Measurements from ENCODE around the gene VAPA. TPM values are rescaled to one million over a fixed set of nuclear protein-coding genes. Genes with fewer than 3 reads are reported as not detected.
"Not testable (repeated sequence)": the region's sequence is repeated elsewhere in the genome, so short reads cannot be mapped to it uniquely, and the experiment has no call there.

VAPA gene
- total RNA-seq, 6 experiments from 2014 or later, result 184 to 237 (median 206) TPM

DNA sequence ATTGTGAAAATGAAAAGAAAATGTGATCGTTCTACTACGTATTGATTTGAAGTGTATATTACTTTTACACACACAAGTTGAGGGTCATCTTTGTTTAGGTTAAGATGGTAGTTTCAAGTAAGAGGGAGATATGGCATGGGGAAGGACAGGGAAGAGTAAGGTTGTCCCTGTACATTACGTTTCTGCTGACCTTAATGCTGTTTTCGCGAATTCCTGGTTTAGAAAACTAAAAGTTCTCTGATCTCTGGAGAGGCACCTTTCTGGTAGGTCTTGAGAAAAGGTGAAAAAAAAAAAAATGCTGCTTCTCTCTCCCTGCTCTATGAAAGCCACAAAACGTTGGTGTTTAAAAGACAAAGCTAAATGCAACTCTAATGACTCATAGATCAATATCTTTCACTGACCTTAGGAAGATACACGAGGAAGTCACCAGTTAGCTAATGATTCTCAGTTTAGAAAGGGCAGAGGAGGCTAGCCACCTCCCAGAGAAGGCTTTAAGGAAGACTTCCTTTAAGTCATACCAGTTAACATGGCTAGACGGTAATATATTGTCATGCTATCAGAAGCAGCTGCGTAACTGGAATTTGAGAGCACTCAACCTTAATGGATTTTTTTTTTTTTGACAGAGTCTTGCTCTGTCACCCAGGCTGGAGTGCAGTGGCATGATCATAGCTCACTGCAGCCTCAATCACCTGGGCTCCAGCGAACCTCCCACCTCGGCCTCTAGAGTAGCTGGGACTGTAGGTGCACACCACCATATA lies 14.8 kb upstream of the VAPA start:
- Mint-ChIP-seq H3K36me3 (ENCODE audit: low read depth) (no peaks in the 10 kb centered on the region), H3K4me1 (ENCODE audit: low read depth) (peaks cover 41% of the 10 kb centered on the region), H3K27ac (peak overlapping the region; percentile 61), H3K27me3 (ENCODE audit: insufficient read depth) (no peaks in the 10 kb centered on the region; the same call in 1 of the 2 replicates), H3K9me3 (no peaks in the 10 kb centered on the region), H3K4me3 (peak overlapping the region; percentile 16)
- DNase-seq, result peak; percentile 85
- TF ChIP-seq, protein P1, sequence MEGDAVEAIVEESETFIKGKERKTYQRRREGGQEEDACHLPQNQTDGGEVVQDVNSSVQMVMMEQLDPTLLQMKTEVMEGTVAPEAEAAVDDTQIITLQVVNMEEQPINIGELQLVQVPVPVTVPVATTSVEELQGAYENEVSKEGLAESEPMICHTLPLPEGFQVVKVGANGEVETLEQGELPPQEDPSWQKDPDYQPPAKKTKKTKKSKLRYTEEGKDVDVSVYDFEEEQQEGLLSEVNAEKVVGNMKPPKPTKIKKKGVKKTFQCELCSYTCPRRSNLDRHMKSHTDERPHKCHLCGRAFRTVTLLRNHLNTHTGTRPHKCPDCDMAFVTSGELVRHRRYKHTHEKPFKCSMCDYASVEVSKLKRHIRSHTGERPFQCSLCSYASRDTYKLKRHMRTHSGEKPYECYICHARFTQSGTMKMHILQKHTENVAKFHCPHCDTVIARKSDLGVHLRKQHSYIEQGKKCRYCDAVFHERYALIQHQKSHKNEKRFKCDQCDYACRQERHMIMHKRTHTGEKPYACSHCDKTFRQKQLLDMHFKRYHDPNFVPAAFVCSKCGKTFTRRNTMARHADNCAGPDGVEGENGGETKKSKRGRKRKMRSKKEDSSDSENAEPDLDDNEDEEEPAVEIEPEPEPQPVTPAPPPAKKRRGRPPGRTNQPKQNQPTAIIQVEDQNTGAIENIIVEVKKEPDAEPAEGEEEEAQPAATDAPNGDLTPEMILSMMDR (IDR thresholded peaks at IDR 0.05), result no peak

GRCh38 chr18:9899550-9899930 lies 14.3 kb upstream of the VAPA start:
- not testable (repeated sequence) for H3K4me3 Mint-ChIP-seq; H3K27me3 Mint-ChIP-seq (ENCODE audit: insufficient read depth); DNase-seq; H3K36me3 Mint-ChIP-seq (ENCODE audit: low read depth); H3K9me3 Mint-ChIP-seq
- H3K27ac Mint-ChIP-seq, result peak overlapping the region; percentile 61
- H3K4me1 Mint-ChIP-seq (ENCODE audit: low read depth), result peaks cover 41% of the 10 kb centered on the region

DNA sequence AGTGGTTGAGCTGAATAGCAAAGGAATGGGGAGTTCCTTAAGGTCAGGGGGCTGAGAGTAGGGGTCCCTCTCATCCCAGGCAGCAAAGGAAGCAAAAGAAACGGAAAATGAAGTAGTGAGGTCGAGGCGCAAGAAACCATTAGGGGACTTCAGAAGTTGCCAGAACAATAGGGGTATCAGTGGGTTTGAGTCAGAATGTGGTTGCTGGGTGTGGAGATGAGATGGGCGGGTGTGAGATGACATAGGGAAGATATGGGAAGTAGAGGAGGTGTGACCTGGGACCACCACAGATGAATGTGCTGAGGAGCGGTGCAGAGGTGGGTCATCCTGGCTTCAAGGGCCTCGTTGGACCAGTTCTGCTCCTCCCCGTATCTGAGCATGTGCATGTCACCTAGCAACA lies 13.1 kb upstream of the VAPA start:
- Mint-ChIP-seq H3K27me3 (ENCODE audit: insufficient read depth) (no peaks in the 10 kb centered on the region; the same call in 1 of the 2 replicates), H3K4me3 (no peak overlapping the region), H3K27ac (no peak overlapping the region), H3K36me3 (ENCODE audit: low read depth) (no peaks in the 10 kb centered on the region), H3K9me3 (no peaks in the 10 kb centered on the region), H3K4me1 (ENCODE audit: low read depth) (peaks cover 33% of the 10 kb centered on the region)
- TF ChIP-seq, protein P1 (IDR thresholded peaks at IDR 0.05), result no peak
- DNase-seq, result no peak

DNA sequence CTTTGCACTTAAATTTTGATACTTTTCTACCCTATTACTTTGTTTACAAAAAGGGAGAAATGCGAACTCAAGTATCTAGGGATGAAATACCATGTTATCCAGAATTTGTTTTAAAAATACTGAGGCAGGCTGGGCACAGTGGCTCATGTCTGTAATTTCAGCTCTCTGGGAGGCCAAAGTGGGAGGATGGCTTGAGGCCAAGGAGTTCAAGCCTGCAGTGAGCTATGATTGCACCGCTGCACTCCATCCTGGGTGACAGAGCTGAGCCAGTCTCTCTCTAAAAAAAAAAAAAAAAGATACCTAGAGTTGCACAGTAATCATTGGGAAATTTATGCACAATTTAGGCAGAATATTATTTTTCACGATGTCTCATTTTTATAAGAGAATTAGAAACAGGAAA lies 12.4 kb upstream of the VAPA start:
- Mint-ChIP-seq H3K9me3 (no peaks in the 10 kb centered on the region), H3K36me3 (ENCODE audit: low read depth) (no peaks in the 10 kb centered on the region), H3K4me1 (ENCODE audit: low read depth) (peaks cover 37% of the 10 kb centered on the region), H3K4me3 (no peak overlapping the region), H3K27me3 (ENCODE audit: insufficient read depth) (no peaks in the 10 kb centered on the region; the same call in 1 of the 2 replicates), H3K27ac (no peak overlapping the region)
- TF ChIP-seq, protein P1 (IDR thresholded peaks at IDR 0.05), result no peak
- no peak for DNase-seq

DNA sequence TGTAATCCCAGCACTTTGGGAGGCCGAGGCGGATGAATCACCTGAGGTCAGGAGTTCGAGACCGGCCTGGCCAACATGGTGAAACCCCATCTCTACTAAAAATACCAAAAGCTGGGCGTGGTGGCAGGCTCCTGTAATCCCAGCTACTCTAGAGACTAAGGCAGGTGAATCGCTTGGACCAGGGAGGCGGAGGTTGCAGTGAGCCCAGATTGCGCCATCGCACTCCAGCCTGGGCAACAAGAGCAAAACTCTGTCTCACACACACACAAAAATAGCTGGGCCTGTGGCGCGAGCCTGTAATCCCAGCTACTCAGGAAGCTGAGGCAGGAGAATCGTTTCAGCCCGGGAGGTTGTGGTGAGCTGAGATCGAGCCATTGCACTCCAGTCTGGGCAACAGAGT lies 11.6 kb upstream of the VAPA start:
- H3K4me3 Mint-ChIP-seq; H3K9me3 Mint-ChIP-seq; H3K27me3 Mint-ChIP-seq (ENCODE audit: insufficient read depth); H3K36me3 Mint-ChIP-seq (ENCODE audit: low read depth); H3K27ac Mint-ChIP-seq; DNase-seq: not testable (repeated sequence)
- H3K4me1 Mint-ChIP-seq (ENCODE audit: low read depth), result peaks cover 37% of the 10 kb centered on the region

DNA sequence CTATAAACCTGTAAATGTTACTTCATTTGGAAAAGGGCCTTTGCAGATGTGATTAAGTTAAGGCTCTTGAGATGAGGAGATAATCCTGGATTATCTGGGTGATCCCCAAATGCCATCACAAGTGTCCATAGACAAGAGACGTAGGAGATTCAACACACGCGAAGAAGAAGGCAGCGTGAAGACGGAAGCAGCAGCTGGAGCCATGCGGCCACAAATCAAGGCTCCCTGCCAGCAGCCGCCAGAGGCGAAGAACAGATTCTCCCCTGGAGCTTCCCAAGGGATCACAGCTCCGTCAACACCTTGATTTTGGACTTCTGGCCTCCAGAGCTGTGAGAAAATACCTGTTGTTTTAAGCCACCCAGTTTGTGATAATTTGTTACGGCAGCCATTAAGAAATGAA lies 11.0 kb upstream of the VAPA start:
- Mint-ChIP-seq H3K36me3 (ENCODE audit: low read depth) (no peaks in the 10 kb centered on the region), H3K4me3 (no peak overlapping the region), H3K27ac (no peak overlapping the region), H3K4me1 (ENCODE audit: low read depth) (peaks cover 37% of the 10 kb centered on the region), H3K27me3 (ENCODE audit: insufficient read depth) (peaks cover 2% of the 10 kb centered on the region), H3K9me3 (no peaks in the 10 kb centered on the region)
- DNase-seq, result no peak
- TF ChIP-seq, protein P1 (IDR thresholded peaks at IDR 0.05), result no peak

Measured in HFFc6 (cell line).